A549 treated with CORT108297 at 1 μM for 4 hours (cell line): ENCODE measurements around the gene CYP1A2. TPM values are rescaled to one million over a fixed set of nuclear protein-coding genes. Genes with fewer than 3 reads are reported as not detected.

Experiments used
- total RNA-seq: library from RNA; stranded (reverse); fragments of 200-300 nt; extraction: Qiagen RNA extraction; gene quantifications from 5 replicates; pipeline ENCODE4 v1.2.3, GENCODE V29; 2022

CYP1A2 gene
- not detected in 5 replicates for total RNA-seq

GRCh38 chr15:74748322-74748946, at the start of gene CYP1A2:
CYP1A2 (plus strand) TSS chr15:74748845; CDS start chr15:74749739, 894 bp downstream.

GRCh38 chr15:74725225-74725774, 23.3 kb upstream of the CYP1A2 start, which contains the start of gene CYP1A1:
CYP1A1 (minus strand) TSS chr15:74725528; CDS start chr15:74723097, 2,431 bp downstream.

GRCh38 chr15:74781431-74782258, 33.0 kb downstream of the CYP1A2 start, which contains the start of gene CSK:
CSK (plus strand) TSS chr15:74782080; CDS start chr15:74798298, 16,218 bp downstream.

Other genes with a start within 250 kb of the CYP1A2 start
- gene ARID3B, start 207.6 kb upstream of the CYP1A2 start, total RNA-seq = 3.1 to 4.2 TPM (median 3.9 TPM) in 5 replicates
- gene CLK3, start 133.0 kb upstream of the CYP1A2 start, total RNA-seq = 33.3 to 47.6 TPM (median 36.3 TPM) in 5 replicates
- gene EDC3, start 52.8 kb upstream of the CYP1A2 start, total RNA-seq = 17.9 to 20.7 TPM (median 18.9 TPM) in 5 replicates
- 1.3 to 2.5 TPM (median 2.0 TPM) in 5 replicates for gene CYP1A1, start 23.3 kb upstream of the CYP1A2 start, total RNA-seq
- gene CSK, start 33.2 kb downstream of the CYP1A2 start, total RNA-seq = 59.2 to 70.7 TPM (median 66.3 TPM) in 5 replicates
- gene LMAN1L, start 64.0 kb downstream of the CYP1A2 start, total RNA-seq = 0.03 to 0.08 TPM (median 0.08 TPM) in 3 of 5 replicates, not detected in the others
- gene CPLX3, start 77.8 kb downstream of the CYP1A2 start, total RNA-seq = 0.05 to 0.06 TPM in 2 of 5 replicates, not detected in the others
- 27.9 to 41.0 TPM (median 38.2 TPM) in 5 replicates for gene ULK3, start 94.3 kb downstream of the CYP1A2 start, total RNA-seq
- 55.2 to 69.3 TPM (median 66.6 TPM) in 5 replicates for gene SCAMP2, start 124.5 kb downstream of the CYP1A2 start, total RNA-seq
- 28.0 to 35.2 TPM (median 32.6 TPM) in 5 replicates for gene MPI, start 141.2 kb downstream of the CYP1A2 start, total RNA-seq
- 30.0 to 41.1 TPM (median 38.4 TPM) in 5 replicates for gene FAM219B, start 158.0 kb downstream of the CYP1A2 start, total RNA-seq
- 505 to 615 TPM (median 535 TPM) in 5 replicates for gene COX5A, start 189.2 kb downstream of the CYP1A2 start, total RNA-seq
- 18.6 to 29.7 TPM (median 27.3 TPM) in 5 replicates for gene RPP25, start 207.9 kb downstream of the CYP1A2 start, total RNA-seq
- gene SCAMP5, start 246.7 kb downstream of the CYP1A2 start, total RNA-seq = 11.8 to 15.0 TPM (median 14.3 TPM) in 5 replicates